GM18498 (cell line): ENCODE results near the gene NRTN.

ENCODE experiments used
- ATAC-seq: cut with Tn5 transposase; IDR thresholded peaks from one replicate; pipeline ENCODE4 v1.9.1; 2021; ENCODE audit warnings: mild to moderate bottlenecking, moderate library complexity; ENCODE audit not compliant: unreplicated experiment

Gene NRTN

DNA sequence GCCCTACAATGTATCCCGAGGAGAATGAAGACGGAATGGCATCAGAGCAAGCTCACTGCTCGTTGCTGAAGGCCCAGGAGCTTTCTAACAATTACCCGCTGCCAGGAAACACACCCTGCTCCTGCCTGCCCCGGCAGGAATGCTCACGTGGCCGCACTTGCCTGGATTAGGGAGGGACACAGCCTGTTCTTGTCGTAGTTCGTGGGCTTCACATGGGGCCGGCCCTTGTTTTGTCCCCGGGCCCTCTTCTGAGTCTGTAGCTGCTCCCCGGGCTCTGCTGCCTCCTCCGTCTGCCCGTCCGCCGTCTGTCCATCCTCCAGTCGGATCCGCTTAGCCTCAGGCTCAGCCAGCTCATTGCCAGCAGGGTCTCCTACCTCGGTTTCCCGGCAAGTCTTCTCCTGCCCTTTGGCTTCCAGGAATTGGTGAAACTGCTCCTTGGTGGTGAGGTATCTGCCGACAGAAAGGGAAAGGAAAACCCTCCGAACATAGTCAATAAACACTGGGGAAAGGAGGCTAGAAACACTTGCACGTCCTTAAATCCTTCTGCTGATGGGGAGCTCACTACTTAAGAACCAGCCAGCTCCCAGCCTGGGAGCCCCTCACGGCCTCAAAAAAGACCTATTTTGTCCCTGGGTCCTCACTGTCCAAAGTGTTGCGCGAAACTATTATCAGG lies 14.8 kb upstream of the NRTN start:
- ATAC-seq, result no peak

DNA sequence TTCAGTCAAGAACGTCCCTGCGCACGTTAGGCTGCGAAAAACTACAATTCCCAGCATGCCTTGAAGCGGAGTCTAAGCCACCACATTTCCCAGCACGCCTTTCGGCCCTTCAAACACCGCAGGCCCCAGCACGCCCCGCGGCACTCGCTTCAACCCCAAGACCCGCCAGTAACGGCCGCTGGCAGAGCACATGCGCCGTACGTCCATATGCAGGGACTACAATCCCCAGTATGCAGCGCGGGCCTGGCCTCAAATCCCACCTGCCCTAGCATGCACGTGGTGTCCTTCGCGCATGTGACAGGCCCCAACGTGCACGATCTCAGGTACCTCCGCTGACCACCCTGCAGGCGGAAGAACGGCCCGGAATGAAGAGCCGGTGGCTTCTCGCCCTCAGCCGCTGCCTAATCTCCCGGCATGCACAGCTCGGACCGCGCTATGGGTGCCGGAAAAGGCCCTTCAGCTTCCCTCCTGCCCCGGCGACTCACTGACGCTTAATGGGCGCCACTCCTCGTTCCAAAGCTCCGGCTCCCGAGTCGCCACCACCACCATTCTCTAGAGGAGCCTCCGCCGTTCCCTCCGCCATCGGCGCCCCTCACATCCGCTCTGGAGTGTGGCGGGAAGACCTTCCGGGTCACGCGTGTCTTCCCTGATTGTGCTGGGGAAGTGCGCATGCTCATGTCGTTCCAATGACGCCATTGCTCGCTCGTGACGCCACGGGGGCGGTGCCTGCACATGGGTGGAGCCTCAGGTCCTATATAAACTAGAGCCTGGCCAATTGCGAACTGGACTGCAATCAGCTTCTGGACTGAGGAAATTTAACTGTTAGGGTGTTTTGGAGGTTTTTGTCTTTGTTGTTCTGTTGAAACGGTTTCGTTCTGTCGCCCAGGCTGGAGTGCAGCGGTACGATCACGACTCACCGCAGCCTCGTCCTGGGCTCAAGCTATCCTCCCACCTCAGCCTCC lies 14.0 kb upstream of the NRTN start, which contains the start of gene DUS3L:
Gene DUS3L, minus strand, starts transcription at position 605 of the 962 bp plus-strand sequence. Its CDS starts 22 bp downstream, at position 583.
- ATAC-seq, result peak; percentile 90

DNA sequence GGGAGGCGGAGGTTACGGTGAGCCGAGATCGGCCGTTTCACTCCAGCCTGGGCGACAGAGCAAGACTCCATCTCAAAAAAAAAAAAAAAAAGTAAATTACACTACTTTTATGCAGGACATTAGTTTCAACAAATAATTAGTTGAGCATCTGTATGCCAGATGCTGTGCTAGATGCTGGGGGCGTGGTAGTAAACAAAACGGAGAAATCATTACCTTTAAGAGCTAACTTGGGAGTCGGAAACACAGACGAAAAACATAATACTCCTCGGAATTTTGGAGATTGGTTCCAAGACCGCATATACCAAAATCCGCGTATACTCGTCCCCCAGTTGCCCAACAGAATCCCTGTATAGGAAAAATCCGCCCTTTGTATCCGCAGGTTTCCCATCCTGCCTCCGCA lies 12.6 kb upstream of the NRTN start:
- no peak for ATAC-seq

GRCh38 chr19:5793188-5793587 lies 11.7 kb upstream of the NRTN start:
- ATAC-seq, result no peak

- no peak for ATAC-seq
Measured at GRCh38 chr19:5795382-5795919, 9.4 kb upstream of the NRTN start.

DNA sequence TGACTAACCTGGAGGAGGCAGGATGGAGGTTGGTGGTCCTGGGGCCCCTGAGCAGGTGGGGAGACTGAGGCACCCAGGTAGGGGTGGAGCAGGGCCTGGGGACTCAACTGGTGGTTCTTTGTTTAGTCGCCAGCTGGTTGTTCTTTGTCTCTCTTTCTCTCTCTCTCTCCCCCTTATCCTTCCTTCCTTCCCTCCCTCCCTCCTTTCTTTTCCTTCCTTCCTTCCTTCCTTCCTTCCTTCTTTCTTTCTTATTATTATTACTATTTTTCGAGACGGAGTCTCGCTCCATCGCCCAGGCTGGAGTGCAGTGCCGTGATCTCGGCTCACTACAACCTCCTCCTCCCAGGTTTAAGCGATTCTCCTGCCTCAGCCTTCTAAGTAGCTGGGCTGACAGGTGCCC lies 6.6 kb upstream of the NRTN start:
- no peak for ATAC-seq

DNA sequence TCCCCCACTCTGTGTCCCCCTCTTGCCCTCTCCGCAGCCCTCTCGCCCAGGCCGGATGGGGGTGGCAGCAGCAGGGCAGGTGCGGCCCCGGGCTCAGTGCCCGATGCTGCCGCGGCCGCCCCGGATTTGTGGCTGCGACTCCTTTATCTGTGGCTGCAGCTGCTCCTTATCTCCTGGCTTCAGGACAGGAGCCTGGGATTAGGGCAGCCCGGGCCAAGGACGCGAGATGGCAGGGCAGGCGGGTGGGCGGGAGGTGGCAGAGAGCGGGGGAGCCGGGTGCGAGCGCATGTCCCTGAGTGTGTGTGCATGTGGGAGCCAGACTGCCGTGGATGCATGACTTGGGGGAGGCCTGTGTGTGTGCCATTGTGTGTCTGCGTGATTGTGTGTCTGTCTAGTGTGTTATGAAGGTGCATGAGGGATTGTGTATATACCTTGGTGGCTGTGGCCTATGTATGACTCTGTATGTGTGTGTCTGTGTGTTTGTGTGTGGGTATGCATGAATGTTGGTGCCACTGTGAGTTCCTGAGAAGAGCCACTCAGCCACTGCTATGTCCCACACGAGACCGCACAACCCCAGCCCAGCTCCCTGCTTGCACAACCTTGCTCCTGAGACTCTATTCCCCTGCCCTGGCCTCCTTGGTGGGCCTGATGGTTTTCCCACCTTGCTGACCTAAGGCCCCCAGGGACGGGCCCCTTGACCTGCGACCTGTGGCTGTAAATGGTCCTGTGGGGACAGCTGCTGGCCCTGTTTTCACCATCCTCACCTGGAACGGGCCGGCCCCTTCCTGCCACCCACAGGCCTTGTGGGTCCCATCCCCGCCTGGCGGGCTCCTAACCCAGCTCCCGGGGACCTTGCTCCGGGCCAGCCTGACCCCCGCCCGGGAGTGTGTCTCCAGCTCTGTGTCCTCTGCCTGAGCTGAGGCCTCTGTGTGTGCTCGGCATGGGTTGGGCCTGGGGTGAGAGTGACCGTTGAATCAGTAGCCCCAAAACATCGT lies 5.3 kb upstream of the NRTN start:
- no peak for ATAC-seq

DNA sequence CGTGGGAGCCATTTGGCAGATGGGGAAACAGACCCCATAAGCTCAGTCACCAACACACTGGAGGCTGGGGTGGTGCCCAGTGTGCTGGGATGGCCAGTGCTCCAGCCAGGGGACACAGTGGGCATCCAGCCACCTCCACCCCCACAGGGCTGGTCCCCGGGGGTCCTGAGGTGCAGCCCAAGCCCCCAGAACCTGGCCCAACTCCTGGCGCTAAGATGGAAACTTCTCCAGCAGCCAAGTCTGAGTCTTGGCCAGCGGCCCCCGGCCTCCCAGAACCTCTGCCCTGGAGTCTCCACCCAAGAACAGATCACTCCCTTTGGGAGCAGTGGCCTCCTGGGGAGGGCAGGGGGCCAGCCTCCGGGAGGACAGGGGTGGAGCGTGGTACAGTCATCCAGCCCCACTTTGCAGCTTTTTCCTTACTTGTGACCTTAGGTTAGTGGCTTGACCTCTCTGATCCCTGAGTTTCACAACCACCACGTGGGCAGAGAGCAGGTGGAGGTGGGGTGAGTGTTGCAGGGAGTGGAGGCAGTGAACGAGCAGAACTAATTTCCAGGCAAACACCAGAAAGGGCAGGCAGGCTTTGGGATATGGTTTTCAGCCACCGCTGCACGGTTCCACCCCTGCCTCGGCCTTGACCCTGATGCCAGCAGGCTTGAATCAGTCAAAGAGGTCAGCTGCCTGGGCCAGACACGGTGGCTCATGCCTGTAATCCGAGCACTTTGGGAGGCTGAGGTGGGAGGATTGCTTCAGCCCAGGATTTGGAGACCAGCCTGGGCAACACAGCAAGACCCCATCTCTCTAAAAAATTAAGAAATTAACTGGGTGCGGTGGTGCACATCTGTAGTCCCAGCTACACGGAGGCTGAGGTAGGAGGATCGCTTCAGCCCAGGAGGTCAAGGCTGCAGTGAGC lies 4.3 kb upstream of the NRTN start:
- no peak for ATAC-seq

DNA sequence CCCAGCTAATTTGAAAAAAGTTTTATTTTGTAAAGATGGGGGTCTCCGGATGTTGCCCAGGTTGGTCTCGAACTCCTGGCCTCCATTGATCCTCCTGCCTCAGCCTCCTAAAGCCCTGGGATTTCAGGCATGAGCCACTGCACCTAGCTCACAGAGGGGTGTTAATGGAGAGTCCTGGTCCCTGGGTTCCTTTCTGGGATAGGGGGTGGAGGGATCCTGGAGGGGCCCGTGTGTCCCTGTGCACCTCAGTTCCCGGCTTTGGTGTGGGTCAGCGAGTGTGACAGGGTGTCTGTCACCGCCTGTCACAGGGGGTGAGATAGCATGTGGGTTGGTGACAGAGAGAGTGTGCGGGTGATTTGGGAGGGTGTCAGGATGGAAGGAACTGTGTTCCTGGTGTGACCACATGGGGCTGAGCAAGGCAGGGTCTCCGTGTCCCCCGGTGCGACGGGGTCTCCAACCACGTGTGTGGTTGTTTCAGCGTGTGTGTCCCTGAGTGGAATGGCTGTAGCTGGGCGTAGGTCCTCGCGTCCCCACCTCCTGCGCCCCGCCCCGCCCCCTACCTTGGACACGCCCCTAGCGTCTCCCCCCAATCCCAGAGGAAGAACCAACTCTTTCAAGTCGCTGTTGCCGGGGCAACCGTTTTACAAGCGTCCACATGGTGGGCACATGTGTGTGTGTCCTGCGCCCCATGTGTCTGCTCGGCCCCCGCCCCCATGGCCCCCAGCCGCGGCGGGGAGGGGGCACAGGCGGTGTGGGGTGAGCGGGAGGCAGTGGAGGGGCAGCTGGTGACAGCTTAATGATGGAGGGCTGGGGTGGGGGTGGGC lies 2.9 kb upstream of the NRTN start:
- ATAC-seq, result no peak

DNA sequence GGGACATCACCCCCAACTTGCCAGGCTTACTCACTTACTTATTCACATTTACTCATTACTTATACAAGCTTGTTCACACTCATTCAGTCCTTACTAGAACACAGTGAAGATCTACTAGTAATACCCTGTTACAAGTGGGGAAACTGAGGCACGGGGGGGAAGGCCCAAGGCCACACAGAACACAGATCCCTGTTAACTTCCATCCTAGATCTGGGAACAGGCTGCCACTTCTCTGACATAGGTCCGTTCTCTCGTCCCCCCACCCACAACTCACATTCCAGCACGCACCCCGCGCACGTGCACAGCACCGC lies 1.5 kb upstream of the NRTN start:
- ATAC-seq, result no peak

- ATAC-seq, result peak; percentile 80
Measured at GRCh38 chr19:5803752-5804515, 933 bp upstream of the NRTN start.

GRCh38 chr19:5805462-5806132 lies 730 bp downstream of the NRTN start:
- no peak for ATAC-seq

DNA sequence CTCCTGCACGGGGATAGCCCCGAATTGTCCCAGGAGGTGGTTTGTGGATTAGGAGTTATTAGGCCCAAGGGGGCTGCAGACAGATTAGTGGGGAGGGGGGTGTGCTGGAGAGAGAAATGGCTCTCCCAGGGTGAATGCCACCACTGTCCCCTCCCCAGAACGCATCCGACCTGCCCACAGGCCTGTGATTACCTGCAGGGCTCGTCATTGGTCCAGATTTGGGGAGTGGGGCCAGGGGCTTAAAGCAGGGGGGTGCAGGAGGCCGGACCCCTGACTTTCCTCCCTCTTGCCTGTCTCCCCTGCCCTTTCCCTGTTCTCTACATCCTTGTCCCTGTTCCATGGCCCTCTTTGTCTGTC lies 1.2 kb downstream of the NRTN start:
- no peak for ATAC-seq

GRCh38 chr19:5806905-5807304 lies 2.0 kb downstream of the NRTN start:
- ATAC-seq, result no peak

DNA sequence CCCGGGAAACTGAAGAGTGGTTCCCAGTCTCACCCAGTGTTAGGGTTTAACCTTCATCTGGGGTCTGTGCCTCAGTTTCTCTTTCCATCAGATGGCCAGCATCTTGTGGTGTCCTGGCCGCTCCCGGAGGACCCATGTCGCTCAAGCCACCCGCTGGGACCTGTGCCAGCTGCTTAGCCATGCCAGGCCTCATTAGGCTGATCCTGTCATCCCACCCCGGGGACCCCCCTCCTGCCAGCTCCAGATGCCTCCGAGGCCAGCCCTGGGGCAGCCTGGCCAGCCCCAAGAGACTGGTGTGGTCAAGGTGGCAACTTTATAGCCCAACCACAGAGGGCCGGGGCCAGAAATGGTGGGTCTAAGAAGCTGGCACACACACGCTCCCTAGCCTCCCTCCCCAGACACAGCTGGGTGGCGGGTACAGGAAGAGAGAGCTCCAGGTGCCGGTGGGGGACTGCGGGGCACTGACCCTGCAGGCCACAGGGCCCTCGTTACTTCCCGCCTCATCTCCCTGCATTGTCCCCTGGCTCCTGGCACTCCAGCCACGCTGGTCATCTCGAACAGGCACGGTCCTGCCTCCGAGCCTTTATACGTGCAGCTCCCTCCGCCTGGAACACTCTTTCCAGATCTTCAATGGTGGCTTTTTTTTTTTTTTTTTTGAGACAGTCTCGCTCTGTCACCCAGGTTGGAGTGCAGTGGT lies 3.4 kb downstream of the NRTN start:
- ATAC-seq, result no peak

- no peak for ATAC-seq
Measured at GRCh38 chr19:5809053-5809452, 4.2 kb downstream of the NRTN start.

DNA sequence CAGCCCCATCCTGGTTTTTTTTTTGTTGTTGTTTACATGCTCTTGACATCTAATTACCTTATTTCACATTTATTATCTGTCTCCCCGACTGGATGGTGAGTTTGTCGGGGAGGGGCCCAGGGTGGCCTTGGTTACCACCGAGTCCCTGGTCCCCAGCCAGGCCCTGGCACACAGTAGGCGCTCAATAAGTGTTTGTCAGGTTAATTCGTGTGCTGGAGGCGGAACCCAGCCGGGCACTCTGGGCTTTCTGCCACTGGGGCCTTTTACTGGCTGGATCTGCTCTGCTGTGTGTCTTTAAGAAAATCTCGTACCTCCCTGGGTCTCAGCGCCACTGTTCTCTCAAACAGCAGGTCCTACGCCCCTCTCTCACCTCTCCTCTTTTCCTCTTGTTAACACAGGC lies 4.6 kb downstream of the NRTN start:
- no peak for ATAC-seq
